SK-N-SH treated with all-trans-retinoic acid at 6 μM for 48 hours (cell line): ENCODE results near the gene LUC7L2.

Source experiments
- ATAC-seq: fragments of 200-7000 bp; cut with Tn5 transposase; 3 replicates; pipeline ENCODE4 v1.9.1; 2020; ENCODE audit warnings: mild to moderate bottlenecking, moderate library complexity
- CREB5 ChIP-seq: fragments of 250-450 bp; sonication (Bioruptor Pico); IDR thresholded peaks from 2 replicates; pipeline ENCODE4 v1.5.1; 2020; ENCODE audit warnings: low read depth, mild to moderate bottlenecking, moderate library complexity
- CSDC2 ChIP-seq: fragments of 250-450 bp; sonication (Bioruptor Pico); IDR thresholded peaks from 2 replicates; pipeline ENCODE4 v1.5.0; 2020; ENCODE audit warnings: mild to moderate bottlenecking, moderate library complexity
- CSRNP3 ChIP-seq: fragments of 250-450 bp; sonication (Bioruptor Pico); IDR thresholded peaks from 2 replicates; pipeline ENCODE4 v1.5.1; 2021; ENCODE audit warnings: mild to moderate bottlenecking, moderate library complexity
- ESRRG ChIP-seq: fragments of 250-450 bp; sonication (Bioruptor Pico); IDR thresholded peaks from 2 replicates; pipeline ENCODE4 v1.6.1; 2021; ENCODE audit warnings: mild to moderate bottlenecking
- GLIS3 ChIP-seq: fragments of 250-450 bp; sonication (Bioruptor Pico); IDR thresholded peaks from 2 replicates; pipeline ENCODE4 v1.5.0; 2020; ENCODE audit warnings: mild to moderate bottlenecking, moderate library complexity
- ISL1 ChIP-seq: fragments of 250-450 bp; sonication (Bioruptor Pico); IDR thresholded peaks from 2 replicates; pipeline ENCODE4 v2.1.2; 2022; ENCODE audit warnings: mild to moderate bottlenecking, moderate library complexity
- PATZ1 ChIP-seq: fragments of 250-450 bp; sonication (Bioruptor Pico); IDR thresholded peaks from 2 replicates; pipeline ENCODE4 v1.8.0; 2020; ENCODE audit warnings: mild to moderate bottlenecking, moderate library complexity, borderline replicate concordance
- POU6F1 ChIP-seq: fragments of 250-450 bp; sonication (Bioruptor Pico); IDR thresholded peaks from 2 replicates; pipeline ENCODE4 v1.8.0; 2021; ENCODE audit warnings: low read depth, mild to moderate bottlenecking, moderate library complexity, borderline replicate concordance
- PPARA ChIP-seq: fragments of 250-450 bp; sonication (Bioruptor Pico); IDR thresholded peaks from 2 replicates; pipeline ENCODE4 v1.5.0; 2020; ENCODE audit warnings: mild to moderate bottlenecking, borderline replicate concordance
- RARB ChIP-seq: fragments of 250-450 bp; sonication (Bioruptor Pico); IDR thresholded peaks from 2 replicates; pipeline ENCODE4 v1.8.0; 2021; ENCODE audit warnings: mild to moderate bottlenecking, moderate library complexity
- TCF4 ChIP-seq: fragments of 250-450 bp; sonication (Bioruptor Pico); IDR thresholded peaks from 2 replicates; pipeline ENCODE4 v1.8.0; 2021; ENCODE audit warnings: mild to moderate bottlenecking, moderate library complexity, borderline replicate concordance
- TOX ChIP-seq: fragments of 250-450 bp; sonication (Bioruptor Pico); IDR thresholded peaks from 2 replicates; pipeline ENCODE4 v1.8.0; 2021; ENCODE audit warnings: mild to moderate bottlenecking, moderate library complexity, borderline replicate concordance
- TSHZ2 ChIP-seq: fragments of 250-450 bp; sonication (Bioruptor Pico); IDR thresholded peaks from 2 replicates; pipeline ENCODE4 v1.5.0; 2020; ENCODE audit warnings: mild to moderate bottlenecking, moderate library complexity
- ZC3H10 ChIP-seq: fragments of 250-450 bp; sonication (Bioruptor Pico); IDR thresholded peaks from 2 replicates; pipeline ENCODE4 v1.5.1; 2021; ENCODE audit warnings: mild to moderate bottlenecking, moderate library complexity
- ZNF70 ChIP-seq: fragments of 450-650 bp; formaldehyde crosslinking; IDR thresholded peaks from 2 replicates; pipeline ENCODE4 v1.5.0; 2020; ENCODE audit warnings: mild to moderate bottlenecking, moderate library complexity
- ZNF8 ChIP-seq: fragments of 450-650 bp; formaldehyde crosslinking; IDR thresholded peaks from 2 replicates; pipeline ENCODE4 v1.5.0; 2020; ENCODE audit warnings: mild to moderate bottlenecking, moderate library complexity

The LUC7L2 gene

GRCh38 chr7:139382439-139382838 lies 22.7 kb downstream of the LUC7L2 start:
- TF ChIP-seq ZC3H10 (no peak), CSDC2 (CRISPR knock-in tag) (no peak), TSHZ2 (CRISPR knock-in tag) (no peak), CREB5 (no peak), ZNF8 (CRISPR knock-in tag) (no peak), TCF4 (CRISPR knock-in tag) (no peak), ESRRG (CRISPR knock-in tag) (no peak), PATZ1 (no peak), POU6F1 (no peak), CSRNP3 (CRISPR knock-in tag) (no peak), RARB (CRISPR knock-in tag) (no peak)
- no peak; the same call in 2 of the 3 replicates for ATAC-seq

- no peak for ATAC-seq
- TF ChIP-seq ZC3H10 (no peak), CSDC2 (CRISPR knock-in tag) (no peak), RARB (CRISPR knock-in tag) (no peak), GLIS3 (CRISPR knock-in tag) (no peak), POU6F1 (no peak), PPARA (CRISPR knock-in tag) (no peak)
Observed at GRCh38 chr7:139384611-139385010, 24.9 kb downstream of the LUC7L2 start.

GRCh38 chr7:139387594-139387993 lies 27.9 kb downstream of the LUC7L2 start:
- no peak for TF ChIP-seq TCF4 (CRISPR knock-in tag)
- TF ChIP-seq PPARA (CRISPR knock-in tag) = no peak
- no peak for ATAC-seq

- no peak for TF ChIP-seq ZNF70 (CRISPR knock-in tag)
- no peak for TF ChIP-seq CSDC2 (CRISPR knock-in tag)
- no peak for TF ChIP-seq GLIS3 (CRISPR knock-in tag)
- no peak for TF ChIP-seq RARB (CRISPR knock-in tag)
- TF ChIP-seq ESRRG (CRISPR knock-in tag) = no peak
- TF ChIP-seq ISL1 (CRISPR knock-in tag) = no peak
- TF ChIP-seq POU6F1 = no peak
- no peak for TF ChIP-seq TOX (CRISPR knock-in tag)
- no peak for TF ChIP-seq TSHZ2 (CRISPR knock-in tag)
- TF ChIP-seq PPARA (CRISPR knock-in tag) = no peak
- no peak for TF ChIP-seq CREB5
- ATAC-seq = no peak
Observed at GRCh38 chr7:139389091-139389490, 29.4 kb downstream of the LUC7L2 start.
